HG03060 (cell line): ENCODE measurements around the gene TSSK1B.
"Not testable (repeated sequence)": the region's sequence is repeated elsewhere in the genome, so short reads cannot be mapped to it uniquely, and the experiment has no call there.

Experiments
- ATAC-seq: cut with Tn5 transposase; IDR thresholded peaks from one replicate; pipeline ENCODE4 v1.9.1; 2021; ENCODE audit warnings: low read depth, moderate number of reproducible peaks; ENCODE audit not compliant: unreplicated experiment

The TSSK1B gene

DNA sequence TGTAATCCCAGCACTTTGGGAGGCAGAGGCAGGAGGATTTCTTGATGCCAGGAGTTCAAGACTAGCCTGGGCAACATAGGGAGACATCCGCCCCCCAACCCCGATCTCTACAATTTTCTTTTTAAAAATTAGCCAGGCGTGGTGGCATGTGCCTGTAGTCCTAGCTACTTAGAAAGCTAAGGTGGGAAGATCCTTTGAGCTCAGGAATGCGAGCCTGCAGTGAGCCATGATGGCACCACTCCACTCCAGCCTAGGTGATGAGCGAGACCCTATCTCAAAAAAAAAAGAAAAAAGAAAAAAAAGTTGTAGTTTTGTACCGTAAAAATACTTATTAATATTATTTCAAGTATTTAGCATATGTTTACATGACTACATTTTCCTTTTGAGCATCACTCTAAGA, 29.3 kb downstream of the TSSK1B start:
- ATAC-seq, result no peak

DNA sequence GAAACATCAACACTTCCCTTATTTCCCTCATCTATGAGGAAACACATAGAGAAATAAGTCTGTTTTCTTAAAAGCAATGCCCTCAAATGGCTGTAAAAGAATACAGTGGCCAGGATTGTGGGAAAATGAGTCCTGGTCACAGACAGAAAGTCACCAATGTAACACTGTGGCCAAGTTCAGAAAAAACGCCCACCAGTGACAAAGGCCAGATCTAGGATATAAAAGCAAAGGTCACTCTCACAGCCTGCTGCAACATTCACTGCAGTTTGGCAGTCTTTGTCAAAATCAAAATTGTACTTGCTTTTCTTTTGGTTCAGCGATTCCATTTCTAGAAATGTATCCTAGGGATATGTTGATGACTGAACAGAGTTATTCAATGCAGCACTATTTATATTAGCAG, 30.5 kb downstream of the TSSK1B start:
- ATAC-seq, result no peak

DNA sequence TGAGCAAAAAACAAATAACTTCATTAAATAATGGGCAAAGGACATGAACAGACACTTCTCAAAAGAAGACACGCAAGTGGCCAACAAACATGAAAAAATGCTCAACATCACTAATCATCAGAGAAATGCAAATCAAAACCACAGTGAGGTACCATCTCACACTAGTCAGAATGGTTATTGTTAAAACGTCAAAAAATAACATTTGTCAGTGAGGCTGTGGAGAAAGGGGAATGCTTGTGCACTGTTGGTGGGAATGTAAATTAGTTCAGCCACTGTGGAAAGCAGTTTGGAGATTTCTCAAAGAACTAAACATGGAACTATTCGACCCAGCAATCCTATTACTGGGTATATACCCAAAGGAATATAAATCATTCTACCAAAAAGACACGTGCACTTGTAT, 36.8 kb downstream of the TSSK1B start:
- not testable (repeated sequence) for ATAC-seq

DNA sequence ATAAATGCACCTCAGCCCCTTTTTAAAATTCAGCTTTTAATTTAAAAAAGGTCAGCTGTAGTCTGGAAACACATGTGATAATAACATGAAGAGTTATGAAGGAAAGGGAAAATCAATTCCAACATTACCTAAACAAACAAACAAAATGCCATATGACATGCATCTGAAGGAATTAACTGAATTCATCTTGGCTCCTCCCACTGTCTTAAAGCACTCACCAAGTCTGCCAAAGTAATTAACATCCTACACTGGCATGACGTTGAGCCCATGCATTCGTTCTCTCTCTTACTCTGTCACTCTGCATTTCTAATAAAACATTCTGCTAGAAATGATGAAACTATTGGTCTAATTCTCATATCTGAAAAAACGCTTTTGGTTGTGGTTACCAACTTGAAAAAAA, 37.7 kb downstream of the TSSK1B start:
- no peak for ATAC-seq

DNA sequence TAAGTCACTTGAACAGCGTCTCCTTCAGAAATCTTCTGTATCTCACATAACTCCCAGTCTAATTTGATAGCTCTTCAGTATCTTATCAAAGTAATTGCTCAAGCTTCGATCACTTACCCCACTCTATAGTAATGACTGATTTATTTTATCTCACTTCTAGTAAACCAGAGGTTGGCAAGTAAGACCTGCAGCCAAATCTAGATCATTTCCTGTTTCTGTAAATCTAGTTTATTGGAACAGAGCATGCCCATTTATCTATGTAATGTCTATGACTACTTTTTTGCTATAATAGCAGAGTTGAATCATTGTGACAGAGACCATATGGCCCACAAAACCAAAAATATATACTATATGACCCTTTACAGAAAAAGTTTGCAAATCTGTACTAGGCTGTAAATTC, 40.1 kb downstream of the TSSK1B start:
- no peak for ATAC-seq

DNA sequence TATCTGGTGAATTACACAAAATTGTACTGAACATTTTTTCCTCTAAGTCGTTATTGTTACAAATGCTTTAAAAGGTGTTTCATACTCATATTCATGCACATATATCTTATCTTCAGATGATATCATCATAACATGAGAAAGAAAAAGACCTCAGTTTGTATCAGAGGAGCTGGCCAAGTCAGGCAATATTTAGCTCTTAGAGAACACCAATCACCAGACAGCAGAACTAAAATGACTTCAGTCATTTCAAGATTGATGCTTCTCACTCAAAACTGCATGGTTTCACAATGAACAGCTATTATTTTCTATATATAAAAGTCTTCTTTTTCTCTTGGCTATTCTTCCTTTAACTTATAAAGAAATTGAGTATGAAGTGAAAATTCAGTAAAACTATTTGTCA, 44.6 kb downstream of the TSSK1B start:
- no peak for ATAC-seq

DNA sequence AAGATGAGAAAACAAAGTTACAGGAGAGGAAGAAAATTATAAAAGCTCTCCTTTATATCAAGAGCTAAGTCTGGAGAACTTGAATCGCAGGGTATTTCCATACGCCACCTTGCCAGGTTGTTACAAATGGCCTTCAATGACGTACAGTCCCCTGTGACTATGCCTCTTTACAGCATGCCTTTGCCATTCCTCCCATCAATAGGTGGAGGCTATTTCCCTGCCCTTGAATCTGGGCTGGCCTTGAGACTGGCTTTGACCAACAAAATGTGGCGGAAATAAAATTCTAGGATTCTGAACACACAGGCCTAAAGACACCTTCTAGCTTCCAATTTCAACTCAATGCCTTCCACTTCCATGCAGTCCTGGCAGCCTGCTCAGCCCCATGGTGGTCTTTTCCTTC, 45.7 kb downstream of the TSSK1B start:
- no peak for ATAC-seq

DNA sequence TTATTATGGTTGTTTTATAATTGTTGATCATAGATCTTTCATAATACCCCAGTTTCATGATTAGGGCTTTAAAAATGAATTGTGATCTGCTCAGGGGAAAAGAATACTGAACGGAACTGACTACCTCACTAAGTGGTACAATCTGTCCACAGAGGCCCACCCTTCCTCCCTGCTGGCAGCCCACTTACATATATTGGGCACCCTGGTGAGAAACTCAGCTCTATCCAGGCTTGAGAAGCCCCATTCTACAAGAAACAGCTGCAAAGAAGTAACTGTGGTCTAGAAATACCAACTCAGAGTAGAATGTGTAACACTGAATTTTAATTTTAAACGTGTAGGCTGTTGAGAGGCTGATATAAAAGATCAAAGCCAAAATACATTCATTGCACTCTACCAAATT, 46.9 kb downstream of the TSSK1B start:
- ATAC-seq, result no peak

DNA sequence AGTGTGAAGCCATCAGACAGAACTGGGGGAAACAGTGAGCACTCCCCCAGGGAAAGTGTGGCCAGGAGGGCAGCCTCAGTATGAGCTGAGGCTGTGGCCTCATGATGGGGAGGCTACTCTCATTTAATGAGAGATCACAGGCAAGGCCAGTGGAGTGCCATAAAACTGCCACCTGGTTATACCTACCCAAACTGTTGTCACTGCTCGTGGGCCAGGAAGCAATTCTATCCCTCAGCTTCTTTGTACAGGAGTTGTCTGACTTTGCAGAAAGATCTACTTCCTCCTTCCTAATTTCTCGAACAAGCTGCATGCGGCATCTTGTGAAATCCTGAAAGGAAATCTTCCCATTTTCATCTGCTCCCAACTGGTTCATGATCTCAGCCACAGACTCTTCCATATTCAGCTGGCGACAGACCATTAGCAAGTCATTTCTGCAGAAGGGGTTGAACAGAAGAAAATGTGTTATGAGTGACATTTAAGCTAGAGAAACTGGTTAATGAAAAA, 50.0 kb downstream of the TSSK1B start:
- no peak for ATAC-seq

DNA sequence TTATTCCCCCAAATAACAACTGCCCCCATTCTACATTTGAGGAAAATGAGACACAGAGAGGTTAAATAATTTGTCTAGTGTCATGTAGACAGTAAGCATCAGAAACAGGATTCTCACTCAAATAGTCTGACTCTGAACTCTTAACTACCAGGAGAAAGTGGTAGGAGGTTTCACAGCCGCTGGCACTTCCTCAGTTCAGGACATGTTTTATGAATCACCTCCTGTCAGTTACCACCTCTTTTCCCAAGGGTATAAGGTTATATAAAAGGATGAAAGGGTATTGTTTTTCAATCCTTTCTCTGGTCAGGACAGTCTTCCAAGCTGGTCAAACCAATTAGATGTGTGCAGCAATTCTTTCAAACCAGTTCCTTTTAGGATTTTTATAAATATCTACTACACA, 52.1 kb downstream of the TSSK1B start:
- ATAC-seq, result no peak
